HG03575 (cell line): ENCODE data around the gene SERF2.
"Not testable (repeated sequence)": the region's sequence is repeated elsewhere in the genome, so short reads cannot be mapped to it uniquely, and the experiment has no call there.

Source experiments
- ATAC-seq: cut with Tn5 transposase; IDR thresholded peaks from one replicate; pipeline ENCODE4 v1.9.1; 2021; ENCODE audit not compliant: unreplicated experiment, insufficient number of reproducible peaks, low FRiP score; ENCODE audit errors: extremely low read depth

SERF2 gene

GRCh38 chr15:43826029-43826507 lies 33.9 kb downstream of the SERF2 start:
- no peak for ATAC-seq

- no peak for ATAC-seq
Observed at GRCh38 chr15:43826508-43827341, 34.6 kb downstream of the SERF2 start, which contains the start of gene WDR76. Gene WDR76, plus strand, starts transcription at chr15:43827002. Its CDS starts 31 bp downstream, at chr15:43827033.

- ATAC-seq = no peak
Observed at GRCh38 chr15:43828061-43828657, 36.0 kb downstream of the SERF2 start.

GRCh38 chr15:43829951-43830540 lies 37.9 kb downstream of the SERF2 start:
- ATAC-seq = not testable (repeated sequence)

GRCh38 chr15:43830691-43831275 lies 38.7 kb downstream of the SERF2 start:
- not testable (repeated sequence) for ATAC-seq

- not testable (repeated sequence) for ATAC-seq
Observed at GRCh38 chr15:43831519-43832052, 39.5 kb downstream of the SERF2 start.

- not testable (repeated sequence) for ATAC-seq
Observed at GRCh38 chr15:43832485-43832884, 40.4 kb downstream of the SERF2 start.

- ATAC-seq = no peak
Observed at GRCh38 chr15:43845421-43845820, 53.3 kb downstream of the SERF2 start.
